SK-N-SH (cell line): ENCODE measurements around the gene FFAR3. TPM values are rescaled to one million over a fixed set of nuclear protein-coding genes. Genes with fewer than 3 reads are reported as not detected.

ENCODE experiments used
- CTCF ChIA-PET: fragments of 300-600, 350-600 bp; formaldehyde crosslinking; extraction: SDS; loops from one replicate; lab custom pipeline; 2021; lab: Yijun Ruan, JAX
- POLR2A ChIA-PET: fragments of 350-600 bp; sonication (Branson Sonifier 250); formaldehyde crosslinking; extraction: SDS; loops from one replicate; lab custom pipeline; 2020; ENCODE audit warnings: antibody characterized with exemption, inconsistent platforms; lab: Yijun Ruan, JAX
- DNase-seq: peaks from one replicate; pipeline ENCODE4 v3.0.0; 2012
- H2AFZ ChIP-seq: fragments of 200-600 bp; sonication (generic); 2 replicates; pipeline ENCODE4 v1.8.1; 2016; ENCODE audit warnings: antibody characterized with exemption, mild to moderate bottlenecking, low read depth
- H3F3A ChIP-seq: fragments of 200-600 bp; sonication (generic); replicated peaks from 2 replicates; pipeline ENCODE3; 2016; ENCODE audit warnings: antibody characterized with exemption, mild to moderate bottlenecking; ENCODE audit not compliant: insufficient read depth
- H3K27ac ChIP-seq, 2 experiments: fragments of 200-500 bp in 1 of 2; fragments of 200-600 bp in 1 of 2; sonication (Bioruptor generic) in 1 of 2; sonication (generic), shearing (Covaris generic) in 1 of 2; 2 replicates each; pipeline versions ENCODE4 v1.5.1 to v1.6.1; 2014 to 2016; ENCODE audit warnings: low read depth in 2 of 2, inconsistent platforms in 1 of 2, low read length in 1 of 2, mild to moderate bottlenecking in 1 of 2, mixed read lengths in 1 of 2
- H3K27me3 ChIP-seq: fragments of 200-600 bp; sonication (generic), shearing (Covaris generic); 2 replicates; pipeline ENCODE4 v1.6.1; 2016; ENCODE audit warnings: mixed run types; ENCODE audit not compliant: insufficient read depth
- H3K36me3 ChIP-seq, 2 experiments: fragments of 200-500 bp in 1 of 2; fragments of 200-600 bp in 1 of 2; sonication (Bioruptor generic) in 1 of 2; sonication (generic) in 1 of 2; replicated peaks in 1 of 2; 2 replicates each; pipeline versions ENCODE3 to v1.5.1; 2014 to 2016; ENCODE audit warnings: low read length in 1 of 2, mild to moderate bottlenecking in 1 of 2; ENCODE audit not compliant: insufficient read depth in 2 of 2, control insufficient read depth in 1 of 2
- H3K4me1 ChIP-seq, 2 experiments: fragments of 200-500 bp in 1 of 2; fragments of 200-600 bp in 1 of 2; sonication (Bioruptor generic) in 1 of 2; sonication (generic), shearing (Covaris generic) in 1 of 2; 2 replicates each; pipeline versions ENCODE4 v1.5.1 to v1.6.1; 2014 to 2016; ENCODE audit warnings: low read depth in 1 of 2, low read length in 1 of 2, mixed run types in 1 of 2; ENCODE audit not compliant: insufficient read depth in 2 of 2, control insufficient read depth in 1 of 2
- H3K4me2 ChIP-seq: fragments of 200-600 bp; sonication (generic), shearing (Covaris generic); 2 replicates; pipeline ENCODE4 v1.6.1; 2017; ENCODE audit warnings: mixed run types
- H3K4me3 ChIP-seq, 2 experiments: fragments of 200-500 bp in 1 of 2; fragments of 200-600 bp in 1 of 2; sonication (Bioruptor generic) in 1 of 2; sonication (generic), shearing (Covaris generic) in 1 of 2; 2 replicates each; pipeline versions ENCODE4 v1.5.1 to v1.8.1; 2014 to 2016; ENCODE audit warnings: low read depth in 2 of 2, inconsistent platforms in 1 of 2, low read length in 1 of 2, mild to moderate bottlenecking in 1 of 2, mixed read lengths in 1 of 2, moderate library complexity in 1 of 2
- H3K79me2 ChIP-seq: fragments of 200-600 bp; sonication (generic); 2 replicates; pipeline ENCODE4 v1.8.1; 2017; ENCODE audit warnings: mild to moderate bottlenecking; ENCODE audit not compliant: insufficient read depth
- H3K9ac ChIP-seq: fragments of 200-600 bp; sonication (generic); 2 replicates; pipeline ENCODE4 v1.6.1; 2017; ENCODE audit warnings: mixed run types
- H3K9me2 ChIP-seq: fragments of 200-600 bp; sonication (generic); 2 replicates; pipeline ENCODE4 v1.6.1; 2017; ENCODE audit warnings: mixed run types
- H3K9me3 ChIP-seq: fragments of 200-600 bp; sonication (generic); 2 replicates; pipeline ENCODE4 v1.6.1; 2017; ENCODE audit warnings: mixed run types, mild to moderate bottlenecking, moderate library complexity
- H4K20me1 ChIP-seq: fragments of 200-600 bp; sonication (generic); 2 replicates; pipeline ENCODE4 v1.6.1; 2017; ENCODE audit warnings: mild to moderate bottlenecking, mixed run types; ENCODE audit not compliant: insufficient read depth
- ELF1 ChIP-seq: IDR thresholded peaks from 2 replicates; pipeline ENCODE4 v1.4.0; 2012
- FOXJ3 ChIP-seq: sonication (generic); formaldehyde crosslinking; IDR thresholded peaks from 2 replicates; pipeline ENCODE4 v1.5.1; 2020; ENCODE audit warnings: mild to moderate bottlenecking, missing genetic modification reagents
- FOXM1 ChIP-seq: IDR thresholded peaks from 2 replicates; pipeline ENCODE4 v1.4.0; 2012; ENCODE audit warnings: low read depth, mild to moderate bottlenecking
- GATA2 ChIP-seq: sonication (generic); formaldehyde crosslinking; IDR thresholded peaks from 2 replicates; pipeline ENCODE4 v1.5.0; 2020; ENCODE audit warnings: mild to moderate bottlenecking, missing genetic modification reagents
- IRF3 ChIP-seq: fragments of 150-350 bp; IDR thresholded peaks from 2 replicates; pipeline ENCODE4 v1.6.1; 2016; ENCODE audit warnings: mild to moderate bottlenecking, low read depth, low read length
- JUND ChIP-seq: IDR thresholded peaks from 2 replicates; pipeline ENCODE4 v1.4.0; 2012
- MAX ChIP-seq: IDR thresholded peaks from 2 replicates; pipeline ENCODE4 v1.4.0; 2012; ENCODE audit warnings: low read depth
- MXI1 ChIP-seq: IDR thresholded peaks from 2 replicates; pipeline ENCODE4 v1.6.1; 2012; ENCODE audit warnings: mild to moderate bottlenecking, low read depth, low read length, improper control_type of control experiment
- NRF1 ChIP-seq: IDR thresholded peaks from 2 replicates; pipeline ENCODE4 v1.6.1; 2012; ENCODE audit warnings: low read depth, mild to moderate bottlenecking, low read length
- POLR2AphosphoS5 ChIP-seq: IDR thresholded peaks from 2 replicates; pipeline ENCODE4 v1.6.1; 2012; ENCODE audit warnings: low read depth, low read length
- RCOR1 ChIP-seq: fragments of 150-350 bp; IDR thresholded peaks from 2 replicates; pipeline ENCODE4 v1.6.1; 2017; ENCODE audit warnings: antibody characterized with exemption, low read length
- REST ChIP-seq: IDR thresholded peaks from 2 replicates; pipeline ENCODE4 v1.6.1; 2012; ENCODE audit warnings: mild to moderate bottlenecking, low read depth, low read length, moderate library complexity
- RFX5 ChIP-seq: IDR thresholded peaks from 2 replicates; pipeline ENCODE4 v1.6.1; 2012; ENCODE audit warnings: mild to moderate bottlenecking, improper control_type of control experiment, low read length
- RXRA ChIP-seq: IDR thresholded peaks from 2 replicates; pipeline ENCODE4 v1.4.0; 2012; ENCODE audit warnings: low read depth, mild to moderate bottlenecking, borderline replicate concordance
- SIN3A ChIP-seq: IDR thresholded peaks from 2 replicates; pipeline ENCODE4 v1.6.1; 2012; ENCODE audit warnings: low read depth, mild to moderate bottlenecking, low read length, moderate library complexity, borderline replicate concordance
- TCF12 ChIP-seq: IDR thresholded peaks from 2 replicates; pipeline ENCODE4 v1.4.0; 2012
- TEAD4 ChIP-seq: IDR thresholded peaks from 2 replicates; pipeline ENCODE4 v1.4.0; 2012; ENCODE audit warnings: mild to moderate bottlenecking, borderline replicate concordance; ENCODE audit not compliant: insufficient read depth
- USF1 ChIP-seq: IDR thresholded peaks from 2 replicates; pipeline ENCODE4 v1.4.0; 2012; ENCODE audit warnings: low read depth, borderline replicate concordance
- USF2 ChIP-seq: fragments of 150-350 bp; IDR thresholded peaks from 2 replicates; pipeline ENCODE4 v1.6.1; 2017; ENCODE audit warnings: antibody characterized with exemption, low read length, low read depth, borderline replicate concordance
- YY1 ChIP-seq: IDR thresholded peaks from 2 replicates; pipeline ENCODE4 v1.4.0; 2012; ENCODE audit warnings: low read depth, mild to moderate bottlenecking
- WGBS: methylation state at CpG from one replicate; pipeline ENCODE4 v1.1.6; 2017; ENCODE audit warnings: low lambda C conversion rate; 5-methylcytosine and 5-hydroxymethylcytosine counted together
- polyA plus RNA-seq, 3 experiments: library from polyadenylated mRNA; depleted of rRNA; stranded (reverse); fragments of >200 nt; gene quantifications; 2 replicates each; pipeline ENCODE4 v1.2.3, GENCODE V29; 2012

The FFAR3 gene
- polyA plus RNA-seq, 1 of the 3 experiments (the other 2 are of a cell fraction), result not detected

GRCh38 chr19:35363001-35363590 lies 4.8 kb downstream of the FFAR3 start:
- H3K9ac ChIP-seq, result no peak overlapping the region
- H3K4me2 ChIP-seq, result no peak overlapping the region
- TF ChIP-seq RXRA, result no peak
- TF ChIP-seq REST, result no peak
- TF ChIP-seq GATA2 (CRISPR knock-in tag), result no peak
- TF ChIP-seq YY1, result no peak
- no peak for TF ChIP-seq SIN3A
- TF ChIP-seq RFX5, result no peak
- TF ChIP-seq RCOR1, result no peak
- no peak for TF ChIP-seq ELF1
- no peak for TF ChIP-seq IRF3
- H3K4me1 ChIP-seq, result peaks cover 0 to 3% of the 10 kb centered on the region in 2 experiments; a peak in 1 of 4 replicates
- peaks cover 55% of the 10 kb centered on the region for H3K27me3 ChIP-seq
- DNase-seq, result no peak
- H3K9me3 ChIP-seq, result no peaks in the 10 kb centered on the region
- H3K36me3 ChIP-seq, result no peaks in the 10 kb centered on the region
- no peaks in the 10 kb centered on the region for H4K20me1 ChIP-seq
- no peaks in the 10 kb centered on the region for H3F3A ChIP-seq
- no peak overlapping the region for H2AFZ ChIP-seq
- no peak overlapping the region for H3K27ac ChIP-seq
- no peak overlapping the region for H3K4me3 ChIP-seq
- ChIA-PET POLR2A (no interaction called here), CTCF (interaction anchor here (2.2 kb wide), 1 partner anchor 10 kb away, joined by 8 read pairs; no protein-coding TSS in a partner anchor)
- no peaks in the 10 kb centered on the region for H3K79me2 ChIP-seq
- 13% methylated on average over 9 of the region's 11 CpGs for WGBS
- no peaks in the 10 kb centered on the region for H3K9me2 ChIP-seq

- H3K36me3 ChIP-seq, result no peaks in the 10 kb centered on the region
- no peaks in the 10 kb centered on the region for H4K20me1 ChIP-seq
- peaks cover 51% of the 10 kb centered on the region for H3K27me3 ChIP-seq
- H3K9me3 ChIP-seq, result no peaks in the 10 kb centered on the region
- no peaks in the 10 kb centered on the region for H3K9me2 ChIP-seq
- ChIA-PET POLR2A (no interaction called here), CTCF (interaction anchor here (1.3 to 2.2 kb wide), 2 partner anchors 10 to 11 kb away, joined by 3 to 8 read pairs; no protein-coding TSS in a partner anchor)
- TF ChIP-seq TEAD4, result no peak
- TF ChIP-seq USF1, result no peak
- no peak for TF ChIP-seq POLR2AphosphoS5
- TF ChIP-seq SIN3A, result no peak
- TF ChIP-seq NRF1, result no peak
- no peak for TF ChIP-seq MAX
- TF ChIP-seq MXI1, result no peak
- TF ChIP-seq RCOR1, result no peak
- TF ChIP-seq JUND, result no peak
- TF ChIP-seq GATA2 (CRISPR knock-in tag), result no peak
- TF ChIP-seq FOXJ3, result no peak
- no peak for TF ChIP-seq TCF12
- no peak for TF ChIP-seq RFX5
- no peak for TF ChIP-seq FOXM1
- no peak for TF ChIP-seq USF2
- H3K9ac ChIP-seq, result no peak overlapping the region
- H3K79me2 ChIP-seq, result no peaks in the 10 kb centered on the region
- no peaks in the 10 kb centered on the region for H3F3A ChIP-seq
- H3K27ac ChIP-seq, result no peak overlapping the region
- no peak overlapping the region for H3K4me3 ChIP-seq
- H3K4me2 ChIP-seq, result no peak overlapping the region
- H2AFZ ChIP-seq, result no peak overlapping the region
- DNase-seq, result no peak
- H3K4me1 ChIP-seq, result no peaks in the 10 kb centered on the region
- 31% methylated on average over 19 of the region's 19 CpGs for WGBS
These were observed 5.6 kb downstream of the FFAR3 start for GRCh38 chr19:35363711-35364425.
